SW480 (cell line): Measurements from ENCODE around the gene ACER1.
"Not testable (repeated sequence)": the region's sequence is repeated elsewhere in the genome, so short reads cannot be mapped to it uniquely, and the experiment has no call there.

Source experiments
- DNase-seq: peaks from one replicate; pipeline ENCODE4 v3.0.0-alpha.2; 2016; ENCODE audit warnings: low spot score

Gene ACER1

GRCh38 chr19:6287269-6287885, 46.0 kb downstream of the ACER1 start:
- no peak for DNase-seq

GRCh38 chr19:6286676-6287075, 46.7 kb downstream of the ACER1 start:
- DNase-seq, result no peak

GRCh38 chr19:6282393-6282792, 51.0 kb downstream of the ACER1 start:
- DNase-seq, result not testable (repeated sequence)

GRCh38 chr19:6279931-6280591, 53.4 kb downstream of the ACER1 start, which contains the start of gene MLLT1:
Gene MLLT1 (minus strand): TSS chr19:6279975. CDS start chr19:6279784, 191 bp downstream.
- DNase-seq, result peak; percentile 89

GRCh38 chr19:6279620-6279930, 53.8 kb downstream of the ACER1 start:
- DNase-seq, result no peak

- DNase-seq, result no peak
These were observed 54.4 kb downstream of the ACER1 start for GRCh38 chr19:6278740-6279619.

GRCh38 chr19:6278051-6278450, 55.4 kb downstream of the ACER1 start:
- no peak for DNase-seq

- no peak for DNase-seq
These were observed 57.0 kb downstream of the ACER1 start for GRCh38 chr19:6276447-6276846.

GRCh38 chr19:6275170-6275744, 58.2 kb downstream of the ACER1 start:
- no peak for DNase-seq

GRCh38 chr19:6274756-6275155, 58.7 kb downstream of the ACER1 start:
- no peak for DNase-seq

GRCh38 chr19:6273701-6274601, 59.5 kb downstream of the ACER1 start:
- no peak for DNase-seq

GRCh38 chr19:6272913-6273600, 60.4 kb downstream of the ACER1 start:
- no peak for DNase-seq

- no peak for DNase-seq
These were observed 61.0 kb downstream of the ACER1 start for GRCh38 chr19:6272411-6272791.

- no peak for DNase-seq
These were observed 61.5 kb downstream of the ACER1 start for GRCh38 chr19:6271721-6272410.

GRCh38 chr19:6271251-6271650, 62.2 kb downstream of the ACER1 start:
- DNase-seq, result no peak

- DNase-seq, result no peak
These were observed 62.6 kb downstream of the ACER1 start for GRCh38 chr19:6270822-6271221.

GRCh38 chr19:6270076-6270745, 63.2 kb downstream of the ACER1 start:
- DNase-seq, result no peak

GRCh38 chr19:6269101-6269886, 64.1 kb downstream of the ACER1 start:
- DNase-seq, result no peak

- no peak for DNase-seq
These were observed 65.0 kb downstream of the ACER1 start for GRCh38 chr19:6268382-6268771.
